Measurements from ENCODE around the gene HECTD2. TPM values are rescaled to one million over a fixed set of nuclear protein-coding genes. Genes with fewer than 3 reads are reported as not detected.
"Not testable (repeated sequence)": the region's sequence is repeated elsewhere in the genome, so short reads cannot be mapped to it uniquely, and the experiment has no call there.

HECTD2 gene
- total RNA-seq: 10 to 100 TPM; 16.5 to 22.3 (median 20.2) TPM
- 10 to 100 TPM in 1 of 2 donors, 1 to 10 TPM in 1; 8.4 to 10.9 TPM for polyA plus RNA-seq
- long read RNA-seq, donor 1, transcript HECTD2-203 (5 exons, 2,175 nt): major isoform, 8 of 29 reads
- long read RNA-seq, donor 1, partial matches to known transcripts: 13 of 29 reads
- long read RNA-seq, donor 1, other reads (novel, unspliced or antisense): 8 of 29 reads
- long read RNA-seq, donor 2, partial matches to known transcripts: 0 of 3 reads
- long read RNA-seq, donor 2, other reads (novel, unspliced or antisense): 0 of 3 reads
- long read RNA-seq, donor 3, full-length matches to known transcripts: 9 of 14 reads
- long read RNA-seq, donor 3, partial matches to known transcripts: 2 of 14 reads
- long read RNA-seq, donor 3, other reads (novel, unspliced or antisense): 3 of 14 reads

GRCh38 chr10:91409869-91410637 lies at the start of gene HECTD2:
TSS of gene HECTD2 (plus strand) at chr10:91410344. CDS start at chr10:91410439, 95 bp downstream.
- 0 to 1% (median 1%) methylated on average over 64 to 111 of the region's 111 CpGs for WGBS, 3 donors
- TF ChIP-seq EP300 (IDR thresholded peaks at IDR 0.05) (no peak), CTCF (IDR thresholded peaks at IDR 0.05) (peak in 2 of 3 donors; percentile 53 to 77), POLR2A (IDR thresholded peaks at IDR 0.05) (peak; percentile 50)

GRCh38 chr10:91360461-91360860 lies 49.7 kb upstream of the HECTD2 start:
- Histone ChIP-seq H3K4me3 (no peak overlapping the region), H3K27me3 (no peaks in the 10 kb centered on the region), H3K4me1 (ENCODE audit: insufficient read depth) (no peaks in the 10 kb centered on the region), H3K9me3 (no peaks in the 10 kb centered on the region), H3K27ac (no peak overlapping the region), H3K36me3 (no peaks in the 10 kb centered on the region)
- TF ChIP-seq EP300 (IDR thresholded peaks at IDR 0.05): no peak
- no peak for TF ChIP-seq CTCF (IDR thresholded peaks at IDR 0.05)
- TF ChIP-seq POLR2A (IDR thresholded peaks at IDR 0.05): no peak
- 58 to 64% (median 59%) methylated on average over 3 of the region's 3 CpGs for WGBS, 3 donors
- intact Hi-C loops (cut with DNase I): no loop called here
- no peak for DNase-seq

More at GRCh38 chr10:91409869-91410637, at the start of gene HECTD2:
- no peaks in the 10 kb centered on the region for H3K27me3 ChIP-seq
- peak within 1 kb of the TSS; percentile 100 for H3K27ac ChIP-seq
- peak within 1 kb of the TSS; percentile 83 for H3K4me3 ChIP-seq
- H3K36me3 ChIP-seq: no peaks in the 10 kb centered on the region
- DNase-seq: peak; percentile 80 to 91 (median 86)
- intact Hi-C loops (cut with DNase I): loop anchor here in 2 of 4 donors (5.0 kb wide), 1 partner anchor 222 kb away; the partner anchor contains the start of gene PPP1R3C (in 2 of the 2)
- peaks cover 1% of the 10 kb centered on the region for H3K4me1 ChIP-seq (ENCODE audit: insufficient read depth)
- no peaks in the 10 kb centered on the region for H3K9me3 ChIP-seq

- H3K4me3 ChIP-seq; DNase-seq; H3K27ac ChIP-seq; intact Hi-C loops (cut with DNase I); H3K4me1 ChIP-seq (ENCODE audit: insufficient read depth); H3K9me3 ChIP-seq; H3K27me3 ChIP-seq; H3K36me3 ChIP-seq: not testable (repeated sequence)
- WGBS, 3 donors: 83 to 97% (median 93%) methylated on average over 2 to 3 of the region's 3 CpGs
Observed at GRCh38 chr10:91365519-91365918, 44.6 kb upstream of the HECTD2 start.

- TF ChIP-seq CTCF (IDR thresholded peaks at IDR 0.05) (no peak), EP300 (IDR thresholded peaks at IDR 0.05) (no peak), POLR2A (IDR thresholded peaks at IDR 0.05) (no peak)
- no peaks in the 10 kb centered on the region for H3K36me3 ChIP-seq
- no peaks in the 10 kb centered on the region for H3K4me1 ChIP-seq (ENCODE audit: insufficient read depth)
- intact Hi-C loops (cut with DNase I): no loop called here
- whole genome bisulfite sequencing, 3 donors: 80 to 92% (median 82%) methylated on average over 1 of the region's 1 CpG
- no peak overlapping the region for H3K27ac ChIP-seq
- H3K27me3 ChIP-seq: no peaks in the 10 kb centered on the region
- H3K9me3 ChIP-seq: no peaks in the 10 kb centered on the region
- no peak overlapping the region for H3K4me3 ChIP-seq
- DNase-seq: no peak
Observed at GRCh38 chr10:91366704-91367103, 43.4 kb upstream of the HECTD2 start.
